Activated CD4-positive, alpha-beta T cell treated with anti-CD3 and anti-CD28 coated beads for 24 hours (primary cell): ENCODE results near the gene TTC21A.

Experiments
- DNase-seq, 2 donors: peaks; one replicate each; pipeline ENCODE4 v3.0.0-alpha.2; 2020; ENCODE audit warnings: low read depth in 2 of 2

The TTC21A gene

DNA sequence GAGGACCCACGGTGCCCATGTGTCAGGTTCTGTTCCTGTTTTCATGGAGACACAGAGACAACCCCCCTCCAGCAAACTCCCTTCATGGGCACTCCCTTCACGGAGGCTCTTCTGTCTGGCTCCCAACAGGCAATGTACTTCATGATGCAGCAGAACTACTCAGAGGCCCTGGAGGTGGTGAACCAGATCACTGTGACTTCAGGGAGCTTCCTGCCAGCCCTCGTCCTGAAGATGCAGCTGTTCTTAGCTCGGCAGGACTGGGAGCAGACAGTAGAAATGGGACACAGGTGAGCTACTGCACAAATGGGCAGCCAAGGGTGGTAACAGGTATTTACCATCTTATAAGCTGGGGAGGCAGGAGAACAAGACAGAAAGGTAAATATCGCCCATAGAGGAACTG, 7.0 kb downstream of the TTC21A start:
- no peak for DNase-seq

DNA sequence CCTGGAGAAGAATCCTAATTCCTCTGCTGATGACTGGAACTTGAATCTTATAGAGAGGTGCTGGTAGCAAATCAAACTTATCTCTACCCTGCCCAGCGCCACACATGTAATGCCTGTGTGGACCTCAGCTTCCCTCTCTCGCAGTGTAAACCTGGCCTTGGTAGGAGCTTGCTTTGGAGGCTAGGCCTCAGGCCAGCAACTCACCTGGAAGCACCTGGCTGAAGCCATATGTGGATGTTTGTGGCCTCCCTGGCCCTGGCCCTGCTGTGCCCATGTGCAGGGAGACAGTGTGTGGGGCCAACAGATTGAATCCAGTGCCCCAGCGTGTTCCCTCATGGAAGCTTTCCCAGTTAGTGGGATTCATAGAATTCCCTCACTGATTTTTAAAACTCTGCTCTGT, 8.4 kb downstream of the TTC21A start:
- DNase-seq, result no peak

DNA sequence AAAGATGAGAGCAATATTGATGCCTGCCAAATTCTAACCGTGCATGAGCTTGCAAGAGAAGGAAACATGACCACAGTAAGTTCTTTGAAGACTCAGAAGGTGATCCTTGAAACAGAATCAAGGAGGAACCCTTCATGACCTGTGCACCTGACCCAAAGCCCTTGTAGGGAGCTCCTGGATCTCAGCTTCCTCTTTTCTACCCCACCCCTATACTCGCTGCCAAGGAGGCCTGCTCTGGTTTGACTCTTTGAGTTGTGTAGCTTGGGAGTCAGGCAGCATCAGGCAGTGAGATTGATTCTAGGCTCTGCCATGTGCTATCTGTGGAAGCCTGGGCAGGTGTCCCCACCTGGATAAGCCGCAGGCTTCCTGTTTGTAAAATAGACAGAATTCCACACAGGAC, 10.6 kb downstream of the TTC21A start:
- DNase-seq, result no peak

DNA sequence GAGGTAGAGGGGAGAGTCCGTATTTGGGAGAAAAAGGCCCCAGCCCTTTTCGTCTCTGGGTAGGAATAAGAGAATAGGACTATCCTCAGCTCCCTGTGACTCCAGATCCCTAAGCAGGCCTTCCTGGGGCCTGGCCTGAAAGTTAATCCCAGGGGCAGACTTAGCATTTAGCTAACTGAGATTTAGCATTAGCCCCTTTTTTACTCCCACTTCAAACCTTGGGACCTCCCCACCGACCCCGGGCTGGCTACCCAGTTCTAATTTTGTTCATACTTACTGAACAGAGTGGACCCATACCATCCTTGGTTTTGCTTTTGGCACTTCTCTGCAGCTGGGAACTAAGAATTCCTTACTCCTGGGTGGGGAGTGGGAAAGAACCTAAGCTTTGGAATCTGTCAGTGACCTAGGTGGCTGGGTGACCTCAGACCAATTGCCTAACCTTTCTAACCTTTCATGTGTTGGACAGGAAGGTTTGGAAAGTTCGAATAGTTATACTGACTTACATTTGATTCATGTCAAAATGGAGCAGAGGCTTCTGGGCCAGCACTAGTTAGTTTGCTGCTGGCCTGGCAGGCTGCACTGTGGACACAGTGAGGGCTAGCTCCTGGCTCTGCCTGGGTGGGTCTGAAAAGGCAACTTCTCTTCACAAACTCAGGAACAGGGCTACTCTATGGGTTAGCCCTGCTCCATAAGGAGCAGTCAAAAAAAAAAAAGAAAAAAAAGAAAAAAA, 11.6 kb downstream of the TTC21A start:
- DNase-seq, result no peak

DNA sequence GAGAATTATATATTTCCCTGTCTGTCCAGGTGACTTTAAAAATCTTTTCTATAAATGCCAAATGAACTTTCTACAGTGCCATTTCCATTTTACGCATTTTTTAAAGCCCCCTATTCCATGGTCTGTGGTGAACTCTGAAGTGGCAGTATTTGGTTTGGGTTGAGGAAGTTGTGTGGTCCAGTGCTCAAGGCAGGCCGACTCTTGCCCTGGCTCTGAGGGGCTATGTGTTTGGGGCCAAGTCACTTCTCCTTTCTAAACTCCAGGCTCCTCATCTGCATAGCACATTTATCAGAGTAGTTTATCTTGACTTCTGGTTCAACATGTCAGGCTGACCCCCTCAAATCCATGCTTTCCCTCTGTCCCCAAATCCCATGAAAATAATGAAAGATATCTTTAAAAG, 14.1 kb downstream of the TTC21A start:
- DNase-seq, result no peak

DNA sequence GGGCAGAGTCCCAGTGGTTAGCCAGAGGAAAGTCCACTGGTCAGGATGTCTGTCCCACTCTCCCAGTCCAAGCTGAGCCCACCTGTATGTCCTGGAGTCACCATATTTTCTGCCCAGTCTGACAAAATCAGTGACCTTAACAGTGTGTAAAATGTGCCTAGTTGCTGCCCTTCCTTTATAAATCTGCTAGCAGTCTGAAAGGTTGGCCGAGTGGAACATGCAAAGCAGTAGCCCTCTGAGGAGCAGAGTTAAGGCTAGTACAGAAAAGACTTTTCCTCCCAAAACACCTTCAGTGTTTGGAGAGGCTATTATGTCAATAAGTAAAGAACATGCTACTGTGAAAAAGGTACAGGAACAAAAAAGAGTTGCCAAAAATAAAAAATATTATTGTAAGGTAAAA, 15.3 kb downstream of the TTC21A start:
- no peak for DNase-seq

DNA sequence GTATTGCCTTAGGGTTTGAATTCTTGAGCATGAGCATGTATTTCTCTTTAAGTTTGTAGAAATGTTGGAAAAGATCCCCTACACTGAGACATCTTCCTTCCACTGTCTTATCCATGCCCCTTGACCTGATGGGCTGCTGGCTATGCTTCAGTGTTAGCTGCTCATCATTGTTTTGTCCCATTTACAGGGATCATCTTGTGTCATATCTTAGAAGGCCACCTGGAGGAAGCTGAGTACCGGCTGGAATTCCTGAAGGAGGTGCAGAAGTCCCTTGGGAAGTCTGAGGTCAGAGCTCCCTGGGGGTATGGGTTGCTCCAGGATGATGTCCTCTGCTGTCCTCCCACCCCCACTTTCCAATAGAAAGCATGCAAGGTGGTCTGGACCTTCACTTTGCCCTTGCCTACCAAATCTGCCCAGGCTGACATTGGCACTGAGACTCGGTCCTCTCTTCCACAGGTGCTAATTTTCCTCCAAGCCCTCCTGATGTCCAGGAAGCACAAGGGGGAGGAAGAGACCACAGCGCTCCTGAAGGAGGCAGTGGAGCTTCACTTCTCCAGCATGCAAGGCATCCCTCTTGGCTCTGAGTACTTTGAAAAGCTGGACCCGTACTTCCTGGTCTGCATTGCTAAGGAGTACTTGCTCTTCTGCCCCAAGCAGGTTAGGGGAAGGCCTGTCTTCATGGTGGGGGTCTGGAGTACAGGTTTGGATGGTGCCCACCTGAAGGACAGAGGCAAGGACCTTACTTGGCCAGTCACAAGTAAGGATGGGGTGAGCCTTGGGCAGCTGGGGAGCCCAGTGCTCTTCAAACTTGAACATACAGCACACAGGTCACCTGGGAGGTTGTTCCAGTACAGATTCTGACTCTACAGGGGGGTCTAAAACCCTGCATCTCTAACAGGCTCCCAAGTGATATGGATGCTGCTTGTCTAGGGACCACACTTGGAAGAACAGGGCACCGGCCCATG, 17.7 kb downstream of the TTC21A start:
- DNase-seq, result no peak

DNA sequence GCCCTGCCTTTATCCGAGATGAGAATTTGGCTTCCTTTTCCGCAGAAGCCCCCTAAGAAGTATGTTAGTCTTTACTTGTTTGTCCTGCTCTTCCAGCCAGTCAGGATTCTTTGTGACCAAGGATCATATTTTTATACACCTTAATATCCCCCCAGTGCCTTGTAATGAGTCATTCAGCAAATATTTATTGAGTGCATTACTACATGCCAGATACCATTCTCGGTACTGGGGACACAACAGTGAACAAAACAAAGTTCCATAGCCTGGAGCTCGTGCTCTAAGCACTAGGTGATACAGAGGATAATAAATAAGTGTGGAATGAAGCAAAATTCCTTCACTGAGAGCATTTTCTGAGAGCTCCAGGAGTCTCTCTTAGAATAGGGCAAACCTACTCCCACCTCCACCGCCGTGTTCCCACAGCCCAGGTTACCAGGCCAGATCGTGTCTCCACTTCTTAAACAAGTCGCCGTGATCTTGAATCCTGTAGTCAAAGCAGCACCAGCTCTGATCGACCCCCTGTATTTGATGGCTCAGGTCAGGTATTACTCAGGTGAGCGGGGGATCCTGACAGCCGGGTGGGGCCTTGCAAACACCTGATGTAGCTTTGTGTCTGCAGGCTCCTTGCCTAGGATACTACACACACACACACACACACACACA, 18.5 kb downstream of the TTC21A start:
- DNase-seq, result no peak

DNA sequence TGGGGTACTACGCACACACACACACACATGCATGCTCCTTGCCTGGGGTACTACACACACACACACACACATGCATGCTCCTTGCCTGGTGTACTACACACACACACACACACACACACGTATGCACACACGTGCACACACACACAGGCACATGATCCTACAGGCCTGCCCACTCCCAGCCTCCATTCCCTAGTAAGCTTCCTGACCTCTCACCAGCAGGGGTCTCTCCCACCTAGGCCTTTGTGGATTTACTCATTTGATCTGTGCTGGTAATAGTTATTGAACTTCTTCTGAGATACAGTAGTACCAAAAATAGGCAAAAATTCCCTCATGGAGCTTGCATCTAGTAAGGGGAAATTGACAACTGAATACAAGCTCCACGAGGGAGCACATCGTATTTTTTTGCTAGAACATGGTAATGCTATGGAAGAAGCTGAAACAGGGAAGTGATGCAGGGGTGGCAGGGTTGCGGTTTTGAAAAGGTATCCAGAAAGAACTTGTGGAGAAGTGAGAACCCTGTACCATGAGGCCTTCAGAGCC, 19.1 kb downstream of the TTC21A start:
- no peak for DNase-seq

DNA sequence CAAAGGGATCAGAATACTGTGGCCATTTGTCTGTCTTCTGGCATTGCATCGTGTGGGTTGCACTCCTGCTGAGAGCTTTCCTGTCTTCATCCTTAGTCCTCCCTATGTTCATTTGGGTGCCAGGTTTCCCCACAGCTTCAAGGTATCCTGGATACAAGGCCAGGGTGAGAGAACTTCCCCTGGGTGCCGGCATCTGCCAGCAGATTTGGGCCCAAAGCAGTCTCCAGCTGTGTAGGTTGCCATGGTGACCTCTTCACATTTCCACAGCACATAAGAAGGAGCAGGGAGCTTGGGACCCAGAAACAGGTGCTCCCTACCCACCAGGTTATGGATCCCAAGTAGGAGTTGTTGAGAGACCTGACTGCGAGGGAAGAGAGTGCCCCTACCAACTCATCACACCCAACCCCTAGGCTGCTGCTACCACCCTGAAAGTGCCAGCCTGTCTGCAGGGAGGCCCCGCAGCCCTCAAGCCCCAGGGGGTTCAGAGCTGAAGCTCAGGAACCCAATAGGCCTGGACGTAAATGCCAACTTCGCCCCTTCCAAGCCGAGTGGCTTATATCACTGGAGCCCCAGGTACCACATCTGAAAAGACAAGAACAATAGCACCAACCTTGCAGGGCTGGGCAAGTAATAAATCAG, 19.9 kb downstream of the TTC21A start:
- DNase-seq, result no peak

DNA sequence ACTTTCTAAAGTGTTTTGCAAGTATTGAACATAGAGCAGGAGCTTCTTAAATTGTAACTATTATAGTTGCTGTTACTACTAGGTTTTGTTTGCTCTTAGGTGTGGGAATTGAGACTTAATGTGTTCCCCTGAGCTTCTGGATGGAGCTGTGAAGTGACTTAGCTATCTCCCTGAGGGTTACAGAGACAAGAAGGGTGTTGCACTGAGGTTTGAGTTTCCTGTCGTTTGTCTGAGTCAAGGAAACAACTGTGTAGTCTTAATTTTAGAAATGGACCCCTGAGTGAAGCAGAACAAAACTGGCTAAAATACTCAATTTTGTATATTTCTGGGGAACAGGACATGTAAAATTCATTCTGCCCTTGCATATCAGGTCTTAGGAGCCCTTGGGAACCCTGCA, 20.4 kb downstream of the TTC21A start:
- no peak for DNase-seq

DNA sequence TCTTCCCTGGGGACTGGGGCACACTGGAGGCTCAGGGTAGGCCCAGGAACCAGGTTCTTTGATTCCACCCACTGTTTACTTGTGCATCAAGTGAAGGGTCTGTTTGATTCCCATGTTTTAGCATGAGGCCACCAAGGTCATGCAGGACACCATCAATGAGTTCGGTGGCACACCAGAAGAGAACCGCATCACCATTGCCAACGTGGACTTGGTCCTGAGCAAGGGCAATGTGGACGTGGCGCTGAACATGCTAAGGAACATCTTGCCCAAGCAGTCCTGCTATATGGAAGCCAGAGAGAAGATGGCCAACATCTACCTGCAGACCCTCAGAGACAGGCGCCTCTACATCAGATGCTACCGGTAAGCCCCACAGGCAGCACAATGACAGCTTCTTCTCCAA, 21.5 kb downstream of the TTC21A start:
- DNase-seq, result no peak

DNA sequence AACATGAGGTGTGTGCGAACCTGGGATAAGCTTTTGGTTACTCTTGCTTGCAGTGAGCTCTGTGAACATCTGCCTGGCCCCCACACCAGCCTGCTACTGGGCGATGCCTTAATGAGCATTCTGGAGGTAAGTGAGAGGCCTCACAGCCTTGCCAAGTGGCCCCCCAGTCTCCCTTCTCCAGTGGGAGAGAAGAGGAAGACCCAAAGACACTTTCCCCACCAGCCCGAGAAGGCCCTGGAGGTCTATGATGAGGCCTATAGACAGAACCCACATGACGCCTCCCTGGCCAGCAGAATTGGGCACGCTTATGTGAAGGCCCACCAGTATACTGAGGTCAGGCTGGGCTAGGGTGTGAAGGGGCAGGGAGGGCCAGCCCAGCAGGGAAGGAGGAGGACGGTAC, 22.5 kb downstream of the TTC21A start:
- DNase-seq, result no peak

DNA sequence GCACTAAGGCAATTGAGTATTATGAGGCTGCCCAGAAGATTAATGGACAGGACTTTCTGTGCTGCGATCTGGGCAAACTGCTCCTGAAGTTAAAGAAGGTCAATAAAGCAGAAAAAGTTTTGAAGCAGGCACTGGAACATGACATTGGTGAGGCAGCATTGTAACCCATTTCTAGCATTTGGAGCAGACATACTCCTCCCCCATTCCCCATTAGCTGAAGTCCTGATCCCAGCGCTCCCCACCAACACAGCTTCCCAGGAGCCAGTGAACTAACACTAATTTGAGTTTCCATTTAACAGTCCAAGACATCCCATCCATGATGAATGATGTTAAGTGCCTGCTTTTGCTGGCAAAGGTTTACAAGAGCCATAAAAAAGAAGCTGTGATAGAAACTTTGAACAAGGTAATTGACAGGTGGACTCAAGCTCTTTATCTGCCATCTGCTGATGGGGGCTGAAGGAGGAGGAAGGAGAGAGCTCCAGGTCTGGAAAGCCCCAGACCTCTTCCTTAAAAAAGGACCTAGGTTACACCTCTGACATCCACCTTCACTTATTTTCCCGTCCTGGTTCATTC, 23.3 kb downstream of the TTC21A start:
- no peak for DNase-seq

DNA sequence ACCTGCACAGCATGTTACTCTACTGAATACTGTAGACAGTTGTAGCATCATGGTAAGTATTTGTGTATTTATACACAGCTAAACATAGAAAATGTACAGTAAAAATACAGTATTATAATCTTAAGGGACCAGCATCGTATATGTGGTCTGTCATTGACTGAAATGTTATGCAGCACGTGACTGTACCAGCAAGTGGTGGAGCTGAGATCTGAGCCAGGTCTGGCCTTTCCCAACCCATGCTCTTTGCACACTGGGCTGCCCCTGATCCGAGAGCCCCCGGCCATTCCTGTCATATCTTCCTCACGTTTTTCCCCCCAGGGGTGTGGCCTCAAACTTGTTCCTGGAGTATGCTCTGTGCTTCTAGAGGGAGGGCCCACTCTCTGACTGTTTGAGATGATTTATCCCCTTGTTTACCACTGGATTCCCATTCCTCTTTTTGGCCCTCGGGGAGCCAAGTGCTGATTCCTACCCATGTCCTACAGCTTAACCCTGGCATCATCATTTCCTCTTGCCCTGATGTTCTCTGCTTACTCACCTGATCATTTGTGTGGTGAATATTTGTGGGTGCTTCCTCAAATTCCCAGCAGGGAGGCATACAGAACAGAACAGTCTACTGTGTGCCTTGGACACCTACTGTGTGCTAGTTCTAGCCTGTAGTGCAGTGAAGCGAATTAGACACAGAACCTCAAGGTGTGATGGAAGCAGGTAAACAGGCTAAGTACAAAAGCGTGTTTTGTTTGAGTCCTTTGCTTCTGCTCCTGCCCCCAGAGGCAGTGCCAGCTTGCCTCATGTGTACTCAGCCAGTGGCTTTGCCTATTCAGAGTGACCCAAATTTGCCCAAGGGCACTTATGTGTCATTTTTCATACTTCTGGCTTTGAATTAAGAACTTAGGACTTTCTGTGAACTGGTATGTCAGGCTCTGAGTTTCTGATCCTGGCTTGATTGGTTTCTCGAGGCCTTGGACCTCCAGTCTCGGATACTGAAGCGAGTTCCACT, 24.9 kb downstream of the TTC21A start:
- DNase-seq, result no peak

DNA sequence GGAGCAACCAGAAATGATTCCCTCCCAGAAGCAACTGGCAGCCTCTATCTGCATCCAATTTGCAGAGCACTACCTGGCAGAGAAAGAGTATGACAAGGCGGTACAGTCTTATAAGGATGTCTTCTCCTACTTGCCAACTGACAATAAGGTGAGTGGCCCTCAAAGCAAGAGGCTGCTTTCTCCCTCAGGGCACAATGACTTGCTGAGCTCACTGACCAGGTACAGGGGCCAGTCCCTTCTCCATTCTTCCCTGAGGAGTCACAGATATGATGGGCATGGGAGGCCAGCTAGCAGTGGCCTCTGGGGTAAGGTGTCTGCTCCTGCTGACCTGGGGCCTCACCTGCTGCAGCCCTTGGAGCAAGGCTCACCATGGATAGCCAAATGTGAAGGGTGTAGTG, 25.6 kb downstream of the TTC21A start:
- no peak for DNase-seq

DNA sequence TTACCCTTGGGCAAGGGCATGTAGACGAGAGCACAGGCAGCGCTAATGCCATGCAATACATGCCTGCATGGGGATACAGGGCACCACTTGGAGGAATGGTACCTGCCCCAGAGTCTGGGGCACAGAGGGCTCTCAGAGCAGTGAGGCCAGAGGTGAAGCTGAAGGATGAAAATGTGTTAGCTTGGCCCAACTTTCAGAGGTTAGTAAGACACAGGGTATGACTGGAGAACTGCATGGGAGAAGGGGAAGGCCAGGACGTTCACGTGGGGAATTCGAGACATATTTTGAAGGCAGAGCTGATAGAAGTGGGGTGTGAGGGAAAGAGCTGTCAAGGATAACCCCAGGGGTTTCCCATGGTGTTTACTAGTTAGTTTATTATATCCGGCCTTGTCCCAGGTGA, 26.3 kb downstream of the TTC21A start:
- no peak for DNase-seq

DNA sequence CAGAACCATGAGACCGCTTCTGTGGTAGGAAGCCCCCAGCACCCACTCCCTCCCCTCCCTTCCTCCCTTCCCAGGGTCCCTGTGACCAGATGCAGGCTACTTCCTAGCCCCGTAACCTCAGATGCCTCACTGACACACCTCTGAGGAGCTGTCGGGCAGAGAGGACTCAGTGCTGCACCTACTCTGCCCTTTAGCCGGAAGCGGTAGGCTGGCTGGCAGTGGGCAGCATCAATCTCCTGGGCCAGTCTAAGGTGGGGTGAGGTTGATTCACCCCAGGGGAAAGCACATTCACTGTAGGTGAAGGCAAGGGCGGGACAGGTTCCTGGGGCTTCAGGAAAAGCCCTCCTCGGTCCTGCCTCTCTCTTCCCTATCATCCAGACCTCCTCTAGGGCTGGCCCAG, 26.8 kb downstream of the TTC21A start:
- DNase-seq, result no peak

DNA sequence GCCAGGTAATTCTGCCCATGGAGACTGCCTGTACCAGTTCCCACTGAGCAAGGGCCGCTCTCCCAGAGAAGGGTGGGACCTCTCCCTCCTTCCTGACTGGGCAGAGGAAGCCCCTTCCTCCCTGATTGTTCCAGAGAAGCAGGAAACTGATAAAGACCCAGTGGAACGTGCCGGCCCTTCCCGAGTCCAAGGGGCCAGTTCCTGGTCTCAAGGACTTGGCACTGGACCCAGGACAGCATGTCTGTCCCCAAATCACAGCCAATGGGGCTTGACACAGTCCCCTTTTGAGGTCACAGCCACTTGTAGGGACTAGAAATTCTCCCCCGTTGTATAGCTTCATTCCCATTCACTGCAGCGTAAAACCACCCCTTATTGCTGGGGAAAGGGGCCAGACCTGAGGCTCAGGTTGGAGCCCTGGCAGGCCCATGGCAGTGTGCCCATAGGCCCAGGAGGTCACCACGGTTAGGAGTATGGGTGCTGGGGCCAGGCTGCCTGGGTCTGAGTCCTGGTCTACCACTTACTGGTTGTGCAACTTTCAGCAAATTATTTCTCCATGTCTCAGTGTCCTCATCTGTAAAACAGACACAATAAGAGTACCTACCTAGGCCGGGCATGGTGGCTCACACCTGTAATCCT, 27.8 kb downstream of the TTC21A start:
- DNase-seq, result no peak
